ACHN (cell line): ENCODE results near the gene HYCC2.
"Not testable (repeated sequence)": the region's sequence is repeated elsewhere in the genome, so short reads cannot be mapped to it uniquely, and the experiment has no call there.

Experiments
- DNase-seq: peaks from one replicate; pipeline ENCODE4 v3.0.0-alpha.2; 2015
- in situ Hi-C: cut with HindIII; loops from 2 replicates; pipeline ENCODE4 v1.10.0; 2017; ENCODE audit warnings: low sequenced_read_pairs, low pct_ligation_motif_present, low pct_unique_long_range_greater_than_20kb

HYCC2 gene

DNA sequence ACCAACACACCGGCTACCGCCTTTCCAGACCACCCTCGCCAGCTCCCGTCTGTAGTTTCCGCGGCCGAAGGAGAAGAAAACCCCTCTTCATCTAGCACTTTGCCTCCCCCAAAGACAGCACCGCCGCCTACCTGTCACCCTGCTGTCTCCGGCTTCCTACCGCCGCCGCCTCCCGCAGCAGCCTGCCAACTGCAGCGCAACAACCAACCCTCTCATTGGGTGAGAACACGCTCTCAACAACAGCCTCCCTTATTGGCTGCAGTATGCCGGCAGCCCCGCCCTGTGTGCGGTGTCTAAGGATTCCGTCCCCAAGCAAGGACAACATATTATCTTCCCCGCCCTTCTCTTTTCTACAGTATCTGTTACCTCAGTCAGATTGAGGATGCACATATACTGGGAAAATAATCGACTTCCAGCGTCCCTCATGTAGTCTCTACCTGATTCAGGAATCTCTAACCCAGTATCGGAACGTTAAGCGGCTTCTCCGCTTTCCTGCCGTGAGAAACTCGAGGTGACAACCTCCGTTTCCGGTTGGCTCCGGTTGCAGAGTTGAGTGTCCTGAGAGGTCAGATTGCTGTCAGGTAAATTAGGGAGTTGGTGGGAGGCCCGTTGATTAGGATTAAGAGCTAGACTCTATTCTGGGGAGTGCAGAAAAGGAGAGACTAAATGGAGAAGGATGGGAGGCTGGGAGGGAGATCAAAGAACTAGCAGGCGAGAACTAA is at the start of gene HYCC2, which contains the start of gene NDUFB3:
Gene HYCC2 (minus strand): TSS at position 193 of the 722 bp plus-strand sequence. CDS start 47,662 bp downstream, outside the sequence.
Gene NDUFB3 (plus strand): TSS at position 523 of the 722 bp plus-strand sequence. CDS start 6,882 bp downstream, outside the sequence.
- in situ Hi-C loops: no loop called here
- peak; percentile 95 for DNase-seq

DNA sequence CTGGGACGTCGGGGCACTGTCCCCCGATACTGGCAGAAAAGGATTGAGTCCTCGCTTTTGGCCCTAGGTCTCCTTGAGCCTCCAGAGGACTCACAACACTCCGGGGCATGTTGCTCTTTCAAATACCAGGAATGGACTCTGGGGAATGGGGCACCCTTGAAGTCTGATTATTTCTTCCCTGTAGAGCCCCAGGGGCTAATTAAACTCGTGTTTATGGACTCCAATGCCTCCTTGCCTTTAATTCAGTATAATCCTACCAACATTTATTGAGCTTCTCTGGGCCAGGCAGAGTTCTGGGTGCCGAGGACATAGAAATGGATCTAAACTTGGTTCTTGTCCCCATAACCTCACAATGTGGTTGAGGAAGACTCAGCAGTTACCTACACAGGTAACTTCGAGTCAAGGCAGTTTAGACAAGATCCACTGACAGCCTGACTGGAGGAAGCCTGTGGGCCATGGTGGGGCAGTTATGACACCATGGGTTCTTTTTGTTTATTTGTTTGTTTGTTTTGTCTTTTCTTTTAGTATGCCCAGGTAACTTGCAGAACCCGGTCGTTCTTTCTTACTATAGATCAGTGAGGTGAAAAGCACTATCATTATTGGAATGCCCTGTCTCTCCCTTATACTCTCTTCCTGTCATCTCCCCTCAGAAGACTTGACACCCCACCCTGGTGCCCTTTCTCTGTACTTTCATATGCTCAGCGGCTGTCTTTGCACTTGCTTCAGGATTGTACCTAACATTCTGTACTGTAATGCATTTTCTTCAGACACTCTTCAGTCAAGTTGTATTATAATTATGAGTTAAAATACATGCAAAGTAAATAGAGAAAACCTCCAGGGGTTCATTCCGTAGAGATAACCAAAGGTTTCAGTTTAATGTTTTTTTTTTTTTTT is 47.7 kb upstream of the HYCC2 start:
- DNase-seq: peak; percentile 62

DNA sequence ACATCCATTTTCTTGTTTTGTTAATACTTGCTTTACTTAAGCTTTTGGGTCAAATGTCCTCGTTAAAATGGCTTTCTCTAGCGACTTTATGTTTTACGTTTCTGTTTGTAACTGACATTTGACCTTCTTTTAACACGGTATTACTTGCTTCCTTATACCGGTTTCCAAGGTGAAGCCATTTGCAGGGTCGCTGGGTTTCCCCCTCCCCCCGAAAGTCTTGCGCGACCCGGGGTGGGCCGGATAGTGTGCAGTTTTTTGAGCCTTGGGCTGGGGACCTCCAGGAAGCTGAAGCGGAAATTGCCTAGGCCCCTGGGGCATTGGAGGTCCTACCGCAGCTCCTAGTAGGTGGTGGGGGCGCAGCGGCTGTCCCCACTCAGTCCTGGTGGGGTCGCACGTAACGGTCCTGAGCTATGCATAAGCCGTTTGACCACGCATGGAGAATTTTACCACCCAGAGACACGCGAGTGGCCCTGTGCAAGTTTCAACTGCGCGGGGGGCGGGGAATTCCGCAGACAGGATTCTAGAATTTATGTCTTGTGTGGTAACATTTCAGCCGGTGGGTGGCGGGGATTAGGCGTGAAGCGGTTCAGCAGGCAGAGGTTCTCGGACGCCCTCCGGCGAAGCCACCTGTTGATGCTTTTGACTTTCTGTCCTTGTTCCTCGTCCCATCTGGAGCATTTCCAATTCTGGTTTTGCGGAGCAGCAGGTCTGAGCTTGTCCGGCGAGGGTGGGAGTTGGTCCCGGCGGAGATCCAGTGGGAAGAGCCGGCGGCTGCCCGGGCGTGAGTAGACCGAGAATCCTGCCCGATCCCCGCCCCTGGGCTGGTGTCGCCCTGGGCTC is 46.9 kb upstream of the HYCC2 start:
- in situ Hi-C loops: no loop called here
- DNase-seq: peak; percentile 95

More for the DNA sequence above, 47.7 kb upstream of the HYCC2 start:
- in situ Hi-C loops: no loop called here

DNA sequence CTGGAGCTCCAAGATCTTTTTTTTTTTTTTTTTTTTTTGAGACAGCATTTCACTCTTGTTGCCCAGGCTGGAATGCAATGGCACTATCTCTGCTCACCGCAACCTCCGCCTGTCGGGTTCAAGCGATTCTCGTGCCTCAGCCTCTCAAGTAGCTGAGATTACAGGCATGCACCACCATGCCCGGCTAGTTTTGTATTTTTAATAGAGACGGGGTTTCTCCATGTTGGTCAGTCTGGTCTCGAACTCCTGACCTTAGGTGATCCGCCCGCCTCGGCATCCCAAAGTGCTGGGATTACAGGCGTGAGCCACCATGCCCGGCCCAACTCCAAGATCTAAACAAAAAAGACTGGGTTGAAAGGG is 46.2 kb upstream of the HYCC2 start:
- peak; percentile 52 for DNase-seq
- in situ Hi-C loops: not testable (repeated sequence)

DNA sequence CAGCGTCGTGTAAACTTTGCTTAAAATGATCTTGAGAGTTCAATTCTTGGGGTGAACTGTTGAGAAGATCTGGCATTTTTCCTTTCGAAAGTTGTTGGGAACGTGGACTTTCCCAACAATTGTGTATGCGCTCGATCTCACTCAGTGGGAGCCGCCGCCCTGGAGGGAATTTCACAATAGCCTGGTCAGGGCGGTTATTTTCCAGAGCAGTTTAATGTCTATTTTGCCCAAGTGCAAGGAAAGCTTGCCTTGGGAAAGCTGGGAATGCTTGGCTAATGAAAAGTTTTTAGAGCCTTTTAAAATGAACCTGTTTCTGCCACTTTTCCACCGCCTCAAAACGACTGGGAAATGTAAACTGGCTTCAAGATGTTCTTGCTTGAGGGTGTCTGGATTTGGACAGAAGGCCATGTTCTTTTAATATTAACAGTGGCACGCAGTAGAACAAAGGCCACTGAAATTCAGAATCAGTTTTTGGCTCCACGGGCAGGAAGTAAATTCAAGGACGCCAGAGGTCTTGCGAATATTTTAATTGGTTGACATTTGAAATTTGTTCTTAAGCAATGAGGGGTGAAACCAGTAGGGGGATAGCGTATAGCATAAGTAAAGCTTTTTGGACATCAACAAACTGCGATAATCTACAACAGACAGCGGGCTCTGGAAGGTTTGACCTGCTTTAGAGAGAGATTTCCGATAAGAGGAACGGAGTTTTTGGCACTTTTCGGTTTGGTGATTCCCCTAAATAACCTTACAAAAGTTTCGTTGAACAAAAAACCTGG is 45.7 kb upstream of the HYCC2 start:
- in situ Hi-C loops: no loop called here
- peak; percentile 84 for DNase-seq

DNA sequence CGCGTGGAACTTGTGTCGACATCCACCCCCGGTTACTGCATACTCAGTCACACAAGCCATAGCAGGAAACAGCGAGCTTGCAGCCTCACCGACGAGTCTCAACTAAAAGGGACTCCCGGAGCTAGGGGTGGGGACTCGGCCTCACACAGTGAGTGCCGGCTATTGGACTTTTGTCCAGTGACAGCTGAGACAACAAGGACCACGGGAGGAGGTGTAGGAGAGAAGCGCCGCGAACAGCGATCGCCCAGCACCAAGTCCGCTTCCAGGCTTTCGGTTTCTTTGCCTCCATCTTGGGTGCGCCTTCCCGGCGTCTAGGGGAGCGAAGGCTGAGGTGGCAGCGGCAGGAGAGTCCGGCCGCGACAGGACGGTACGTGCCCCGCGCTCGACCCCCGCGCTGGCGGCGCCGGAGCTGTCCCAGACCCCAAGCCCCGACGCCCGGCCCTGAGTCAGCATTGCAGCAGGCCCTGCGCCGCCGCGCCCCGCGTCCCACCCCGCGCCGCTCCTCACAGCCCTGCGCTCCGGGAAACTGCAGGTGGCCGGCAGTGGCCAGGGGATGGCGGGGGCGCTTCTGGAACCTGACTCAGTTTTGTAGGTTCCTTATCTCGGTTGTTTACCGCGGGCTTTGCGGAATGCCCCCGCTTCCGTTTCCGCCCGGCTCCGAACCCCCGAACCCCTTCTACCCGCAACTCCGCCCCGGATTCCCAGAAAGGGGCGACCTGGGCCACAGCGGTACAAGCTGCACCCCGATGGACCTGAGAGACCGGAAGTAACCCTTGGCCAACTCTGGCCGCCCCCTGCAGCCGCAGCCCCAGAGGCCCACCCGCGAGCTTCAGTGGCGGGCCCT is 44.9 kb upstream of the HYCC2 start, which contains the start of gene CFLAR:
Gene CFLAR (plus strand): TSS at position 50 of the 844 bp plus-strand sequence. CDS start 13,702 bp downstream, outside the sequence.
- peak; percentile 69 for DNase-seq
- in situ Hi-C loops: no loop called here

DNA sequence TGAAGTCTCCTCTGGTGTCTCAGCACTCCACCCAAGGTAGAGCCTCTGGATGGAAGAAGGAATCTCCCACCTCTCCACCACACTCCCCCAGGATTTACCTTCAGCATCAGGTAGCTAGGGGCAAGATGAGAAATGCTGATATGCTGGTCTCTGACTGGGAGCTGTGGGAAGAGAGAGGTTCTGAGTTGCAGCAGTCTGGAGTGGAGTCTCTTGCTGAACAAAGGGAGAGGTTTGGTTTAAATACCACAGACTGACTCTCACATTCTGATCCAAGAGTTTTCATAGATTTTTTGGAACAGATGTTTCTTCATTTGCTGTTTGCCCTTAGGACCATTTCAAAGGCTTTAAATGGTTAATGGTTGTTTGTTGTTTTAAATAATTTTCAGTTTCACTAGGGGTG is 43.4 kb upstream of the HYCC2 start:
- DNase-seq: no peak
- in situ Hi-C loops: no loop called here

DNA sequence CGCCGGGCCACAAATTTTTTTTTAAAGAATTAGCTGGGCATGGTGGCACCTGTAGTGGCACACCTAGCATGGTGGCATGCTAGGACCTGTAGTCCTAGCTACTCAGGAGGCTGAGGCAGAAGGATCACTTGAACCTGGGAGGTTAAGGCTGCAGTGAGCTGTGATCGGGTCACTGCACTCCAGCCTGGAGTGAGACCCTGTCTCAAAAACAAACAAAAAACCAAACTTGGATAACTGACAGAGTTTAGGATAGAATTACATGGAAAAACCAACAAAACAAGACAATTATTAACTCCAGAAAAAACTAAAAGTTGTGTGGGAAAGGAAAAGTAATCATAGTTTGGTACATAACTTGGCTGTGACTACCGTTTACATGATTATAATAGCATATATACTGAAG is 42.9 kb upstream of the HYCC2 start:
- in situ Hi-C loops: no loop called here
- no peak for DNase-seq

DNA sequence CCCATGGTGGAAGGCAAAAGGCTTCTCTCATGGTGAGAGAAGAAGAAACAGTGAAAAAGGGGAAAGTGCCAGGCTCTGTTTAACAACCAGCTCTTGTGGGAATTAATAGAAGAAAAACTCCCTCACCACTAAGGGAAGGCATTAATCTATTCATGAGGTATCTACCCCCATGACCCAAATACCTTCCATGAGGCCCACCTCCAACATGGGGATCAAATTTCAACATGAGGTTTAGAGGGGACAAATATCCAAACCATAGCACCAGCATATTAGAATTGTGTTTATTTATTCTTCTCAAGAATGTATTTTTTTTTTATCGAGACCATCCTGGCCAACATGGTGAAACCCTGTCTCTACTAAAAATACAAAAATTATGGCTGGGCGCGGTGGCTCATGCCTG is 39.6 kb upstream of the HYCC2 start:
- no peak for DNase-seq
- in situ Hi-C loops: no loop called here

DNA sequence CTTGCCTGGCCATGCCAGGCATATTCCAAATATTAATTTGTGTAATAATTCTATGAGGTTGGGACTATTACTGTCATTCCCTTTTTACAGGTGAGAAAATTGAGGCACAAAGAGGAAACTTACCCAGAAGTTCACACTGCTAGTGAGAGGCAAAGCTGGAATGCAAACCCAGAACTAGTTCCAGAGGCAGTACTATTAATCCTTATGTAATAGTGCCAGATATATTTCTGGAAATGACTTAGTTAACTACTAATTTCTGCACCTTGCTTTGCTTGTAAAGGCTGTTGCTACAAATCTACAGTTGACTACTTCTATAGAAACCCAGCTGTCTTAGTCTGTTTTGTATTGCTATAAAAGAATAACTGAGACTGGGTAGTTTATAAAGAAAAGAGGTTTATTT is 39.1 kb upstream of the HYCC2 start:
- in situ Hi-C loops: no loop called here

DNA sequence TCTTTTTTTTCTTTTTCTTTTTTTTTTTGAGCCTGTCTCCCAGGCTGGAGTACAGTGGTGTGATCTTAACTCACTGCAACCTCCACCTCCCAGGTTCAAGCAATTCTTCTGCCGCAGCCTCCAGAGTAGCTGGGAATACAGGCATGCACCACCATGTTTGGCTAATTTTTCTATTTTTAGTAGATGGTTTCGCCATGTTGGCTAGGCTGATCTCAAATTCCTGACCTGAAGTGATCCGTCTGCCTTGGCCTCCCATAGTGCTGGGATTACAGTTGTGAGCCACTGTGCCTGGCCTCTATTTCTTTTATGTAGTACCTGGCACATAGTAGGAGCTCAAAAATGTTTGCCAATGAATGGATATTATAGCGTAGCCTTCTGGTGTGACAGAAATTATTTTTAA is 37.7 kb upstream of the HYCC2 start:
- DNase-seq: no peak
- in situ Hi-C loops: no loop called here

More for the DNA sequence above, 39.1 kb upstream of the HYCC2 start:
- no peak for DNase-seq

DNA sequence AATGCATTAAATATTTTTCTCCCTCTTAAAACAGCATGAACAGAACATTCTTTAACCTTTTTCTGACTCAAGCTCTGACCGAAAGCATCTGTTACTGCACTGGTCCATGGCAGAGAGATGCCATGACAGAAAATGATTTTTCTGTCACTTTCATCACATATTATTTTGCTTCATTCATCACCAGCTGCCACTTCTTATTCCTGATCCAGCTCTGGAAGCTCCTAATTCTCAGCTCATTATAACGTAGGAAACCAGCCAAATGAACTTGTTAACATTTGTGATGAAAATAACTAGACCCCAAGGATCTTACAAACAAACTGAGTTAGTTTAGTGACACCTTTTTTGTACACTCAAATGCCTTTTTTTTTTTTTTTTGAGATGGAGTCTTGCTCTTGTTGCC is 36.9 kb upstream of the HYCC2 start:
- DNase-seq: no peak
- in situ Hi-C loops: no loop called here

DNA sequence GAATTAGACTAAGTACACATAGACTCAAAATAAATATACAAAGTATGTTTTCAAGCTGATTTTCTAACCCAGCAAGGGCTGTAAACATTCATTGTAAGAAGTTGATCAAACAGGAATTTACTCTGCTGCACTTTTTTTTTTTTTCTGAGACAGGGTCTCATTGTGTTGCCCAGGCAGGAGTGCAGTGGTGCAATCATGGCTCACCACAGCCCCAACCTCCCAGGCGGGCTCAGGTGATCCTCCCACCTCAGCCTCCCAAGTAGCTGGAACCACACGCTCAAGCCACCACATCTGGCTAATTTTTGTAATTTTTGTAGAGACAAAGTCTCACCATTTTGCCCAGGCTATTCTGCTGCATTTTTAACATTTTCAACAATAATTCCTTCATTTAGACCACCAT is 36.2 kb upstream of the HYCC2 start:
- in situ Hi-C loops: no loop called here
- no peak for DNase-seq

DNA sequence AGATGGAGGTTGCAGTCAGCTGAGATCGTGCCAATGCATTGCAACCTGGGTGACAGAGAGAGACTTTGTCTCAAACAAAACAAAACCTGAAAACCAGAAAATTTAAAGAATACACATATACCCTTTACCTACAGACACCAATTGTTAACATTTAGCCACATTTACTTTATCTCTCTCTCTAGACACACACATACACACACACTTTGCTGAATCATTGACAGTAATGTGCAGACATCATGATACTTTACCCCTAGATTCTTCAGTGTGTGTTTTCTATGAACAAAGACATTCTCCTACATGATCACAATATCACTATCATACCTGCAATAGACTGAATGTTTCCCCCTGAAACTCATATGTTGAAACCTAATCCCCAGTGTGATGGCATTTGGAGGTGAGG is 34.3 kb upstream of the HYCC2 start:
- in situ Hi-C loops: no loop called here
- DNase-seq: no peak

DNA sequence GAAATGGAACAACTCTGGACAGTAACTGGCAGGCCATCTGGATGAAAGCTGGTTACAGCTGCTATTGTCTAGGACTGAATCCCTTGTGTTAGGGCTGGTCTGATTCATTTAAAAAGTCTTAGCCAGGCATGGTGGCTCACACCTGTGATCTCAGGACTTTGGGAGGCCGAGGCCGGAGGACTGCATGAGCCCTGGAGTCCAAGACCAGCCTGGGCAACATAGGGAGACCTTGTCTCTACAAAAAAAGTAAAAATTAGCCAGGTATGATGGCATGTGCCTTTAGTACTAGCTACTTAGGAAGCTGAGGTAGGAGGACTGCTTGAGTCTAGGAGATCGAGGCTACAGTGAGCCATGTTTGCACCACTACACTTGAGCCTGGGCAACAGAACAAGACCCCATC is 29.0 kb upstream of the HYCC2 start:
- in situ Hi-C loops: no loop called here
- DNase-seq: no peak

DNA sequence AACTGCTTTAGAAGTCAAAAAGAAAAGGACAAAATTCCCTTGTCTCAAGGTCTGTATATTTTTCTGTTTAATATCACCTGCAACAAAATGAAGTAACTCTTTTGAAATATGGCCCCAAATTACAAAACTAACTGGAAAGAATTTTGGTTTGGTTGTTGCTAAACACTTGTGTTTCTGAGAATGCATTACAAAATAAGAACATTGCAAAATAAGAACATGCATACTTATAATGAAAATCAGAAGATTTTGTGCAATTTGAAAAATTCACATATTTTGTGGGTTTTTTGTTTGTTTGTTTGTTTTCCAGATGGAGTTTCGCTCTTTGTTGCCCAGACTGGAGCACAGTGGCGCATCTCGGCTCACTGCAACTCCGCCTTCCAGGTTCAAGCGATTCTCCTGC is 22.1 kb upstream of the HYCC2 start:
- DNase-seq: no peak
- in situ Hi-C loops: no loop called here

DNA sequence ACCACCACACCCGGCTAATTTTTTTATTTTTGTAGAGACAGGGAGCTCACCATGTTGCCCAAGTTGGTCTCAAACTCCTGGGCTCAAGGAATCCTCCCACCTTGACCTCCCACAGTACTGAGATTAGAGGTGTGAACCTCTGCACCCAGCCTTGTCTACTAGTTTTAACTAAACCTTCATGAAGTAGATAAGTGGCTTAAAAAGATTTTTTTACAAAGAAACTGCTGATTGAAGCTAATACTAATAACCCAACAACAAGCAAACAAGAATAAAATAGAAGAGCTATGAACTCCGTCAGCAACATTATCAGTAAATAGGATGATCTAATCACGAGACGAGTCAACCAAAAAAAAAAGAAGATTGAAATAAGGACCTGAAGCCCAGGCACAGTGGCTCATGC is 19.1 kb upstream of the HYCC2 start:
- in situ Hi-C loops: no loop called here
- DNase-seq: no peak
